B cell (primary cell): ENCODE data around the gene AKAP8.

ENCODE experiments used
- EZH2 ChIP-seq: IDR thresholded peaks from 2 replicates; pipeline ENCODE4 v1.6.1; 2012; ENCODE audit warnings: borderline replicate concordance, low read depth, mild to moderate bottlenecking, moderate library complexity, low read length; ENCODE audit not compliant: insufficient read depth, poor library complexity, severe bottlenecking
- TF ChIP-seq, protein P1 (sequence below): fragments of 200-600 bp; IDR thresholded peaks from one replicate; pipeline ENCODE4 v1.8.0; 2022; ENCODE audit warnings: antibody characterized with exemption, mild to moderate bottlenecking

DNA sequence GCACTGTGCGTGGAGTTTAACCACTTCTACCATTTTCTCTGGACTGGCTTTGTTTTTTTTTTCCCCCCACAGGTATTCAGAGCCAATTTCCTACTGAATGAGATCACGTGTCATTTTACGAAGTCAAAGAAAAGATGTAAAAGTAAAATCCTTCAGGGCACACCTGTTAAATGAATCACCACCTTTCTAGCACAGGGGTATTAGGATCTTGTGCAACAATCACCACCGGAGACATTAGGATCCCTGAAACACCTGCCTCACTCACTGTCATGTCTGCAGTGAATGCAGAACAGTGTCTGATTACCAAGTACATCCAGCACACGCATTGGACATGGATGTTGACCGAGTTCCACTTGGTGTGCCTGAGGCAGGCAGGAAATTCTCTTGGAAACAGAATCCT is 64.5 kb downstream of the AKAP8 start:
- TF ChIP-seq, protein P1, sequence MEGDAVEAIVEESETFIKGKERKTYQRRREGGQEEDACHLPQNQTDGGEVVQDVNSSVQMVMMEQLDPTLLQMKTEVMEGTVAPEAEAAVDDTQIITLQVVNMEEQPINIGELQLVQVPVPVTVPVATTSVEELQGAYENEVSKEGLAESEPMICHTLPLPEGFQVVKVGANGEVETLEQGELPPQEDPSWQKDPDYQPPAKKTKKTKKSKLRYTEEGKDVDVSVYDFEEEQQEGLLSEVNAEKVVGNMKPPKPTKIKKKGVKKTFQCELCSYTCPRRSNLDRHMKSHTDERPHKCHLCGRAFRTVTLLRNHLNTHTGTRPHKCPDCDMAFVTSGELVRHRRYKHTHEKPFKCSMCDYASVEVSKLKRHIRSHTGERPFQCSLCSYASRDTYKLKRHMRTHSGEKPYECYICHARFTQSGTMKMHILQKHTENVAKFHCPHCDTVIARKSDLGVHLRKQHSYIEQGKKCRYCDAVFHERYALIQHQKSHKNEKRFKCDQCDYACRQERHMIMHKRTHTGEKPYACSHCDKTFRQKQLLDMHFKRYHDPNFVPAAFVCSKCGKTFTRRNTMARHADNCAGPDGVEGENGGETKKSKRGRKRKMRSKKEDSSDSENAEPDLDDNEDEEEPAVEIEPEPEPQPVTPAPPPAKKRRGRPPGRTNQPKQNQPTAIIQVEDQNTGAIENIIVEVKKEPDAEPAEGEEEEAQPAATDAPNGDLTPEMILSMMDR = no peak
- no peak for TF ChIP-seq EZH2
